ENCODE results near the gene HPSE2. TPM values are rescaled to one million over a fixed set of nuclear protein-coding genes. Genes with fewer than 3 reads are reported as not detected.

The HPSE2 gene
- total and polyA plus RNA-seq, 2 of the 13 experiments (the other 11 are each of a cell fraction or from before 2014, with no cell fraction given), result 0.01 TPM; not detected in 1

- TF ChIP-seq ZBED4 (CRISPR knock-in tag; IDR thresholded peaks at IDR 0.05; ENCODE audit: borderline replicate concordance) (no peak), USF2 (IDR thresholded peaks at IDR 0.05; ENCODE audit: low read depth, low read length) (peak; percentile 94), USF2 (CRISPR knock-in tag; IDR thresholded peaks at IDR 0.05; ENCODE audit: borderline replicate concordance) (peak; percentile 89; the same call in 1 of the 2 replicates), MED8 (CRISPR knock-in tag; IDR thresholded peaks at IDR 0.05; ENCODE audit: insufficient replicate concordance) (no peak), GMEB1 (CRISPR knock-in tag; IDR thresholded peaks at IDR 0.05; ENCODE audit: borderline replicate concordance) (peak; percentile 60; the same call in 1 of the 2 replicates), ZNF263 (CRISPR knock-in tag; IDR thresholded peaks at IDR 0.05) (peak; percentile 53; the same call in 1 of the 2 replicates), ZNF430 (CRISPR knock-in tag; IDR thresholded peaks at IDR 0.05) (peak; percentile 52; the same call in 1 of the 2 replicates), ZNF747 (CRISPR knock-in tag; IDR thresholded peaks at IDR 0.05; ENCODE audit: borderline replicate concordance) (0 out of 2 replicates have a peak, but pooled peaks have one; percentile 39), ZFY (CRISPR knock-in tag; IDR thresholded peaks at IDR 0.05) (peak; percentile 81), ELF3 (CRISPR knock-in tag; IDR thresholded peaks at IDR 0.05) (peak; percentile 68; the same call in 1 of the 2 replicates), ZNF772 (CRISPR knock-in tag; IDR thresholded peaks at IDR 0.05) (peak; percentile 61; the same call in 1 of the 2 replicates), ZNF776 (CRISPR knock-in tag; IDR thresholded peaks at IDR 0.05) (peak; percentile 63; the same call in 1 of the 2 replicates), SNAPC2 (CRISPR knock-in tag; IDR thresholded peaks at IDR 0.05) (no peak), ZNF7 (CRISPR knock-in tag; IDR thresholded peaks at IDR 0.05) (no peak), SMARCE1 (IDR thresholded peaks at IDR 0.05; ENCODE audit: borderline replicate concordance) (no peak), KMT2A (CRISPR knock-in tag; IDR thresholded peaks at IDR 0.05) (peak; percentile 62; the same call in 1 of the 2 replicates), U2AF2 (IDR thresholded peaks at IDR 0.05; ENCODE audit: low read depth, low read length) (0 out of 2 replicates have a peak, but pooled peaks have one; percentile 58), LRRFIP1 (CRISPR knock-in tag; conservative IDR thresholded peaks at IDR 0.05) (no peak), MYC (CRISPR knock-in tag; IDR thresholded peaks at IDR 0.05; ENCODE audit: borderline replicate concordance) (peak; percentile 82), NCOR1 (IDR thresholded peaks at IDR 0.05; ENCODE audit: borderline replicate concordance, low read length) (0 out of 2 replicates have a peak, but pooled peaks have one; percentile 22)
Observed at GRCh38 chr10:98446661-98447221, 788.9 kb downstream of the HPSE2 start, which contains the start of gene HPS1 (continued).
